ENCODE measurements around the gene TBC1D2B.
A peak's percentile ranks its signal among the peaks of the same experiment; 100 is the strongest.
"Not testable (repeated sequence)": the region's sequence is repeated elsewhere in the genome, so short reads cannot be mapped to it uniquely, and the experiment has no call there.

Gene TBC1D2B

DNA sequence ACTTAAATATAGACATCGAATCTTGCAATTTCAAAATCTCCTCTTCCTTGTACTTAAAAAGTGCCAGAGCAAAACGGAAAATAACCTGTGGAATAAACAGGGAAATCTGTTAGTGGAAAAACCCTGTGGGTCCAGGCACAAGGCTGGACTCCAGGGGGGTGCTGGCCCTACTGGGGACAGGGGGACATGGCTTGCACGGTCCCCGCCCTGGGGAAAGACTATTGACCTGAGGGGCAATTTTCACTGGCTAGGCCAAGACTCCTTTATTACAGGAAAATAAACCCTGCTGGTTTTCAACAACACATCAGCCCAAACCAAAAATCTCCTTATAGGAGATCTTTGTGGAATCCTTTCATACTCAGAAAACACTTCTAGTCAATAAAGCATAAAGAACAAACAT, 75.9 kb downstream of the TBC1D2B start:
- DNase-seq (ENCODE audit: low read depth), result no peak

GRCh38 chr15:78000927-78001249, 76.6 kb downstream of the TBC1D2B start:
- no peak for DNase-seq (ENCODE audit: low read depth)

DNA sequence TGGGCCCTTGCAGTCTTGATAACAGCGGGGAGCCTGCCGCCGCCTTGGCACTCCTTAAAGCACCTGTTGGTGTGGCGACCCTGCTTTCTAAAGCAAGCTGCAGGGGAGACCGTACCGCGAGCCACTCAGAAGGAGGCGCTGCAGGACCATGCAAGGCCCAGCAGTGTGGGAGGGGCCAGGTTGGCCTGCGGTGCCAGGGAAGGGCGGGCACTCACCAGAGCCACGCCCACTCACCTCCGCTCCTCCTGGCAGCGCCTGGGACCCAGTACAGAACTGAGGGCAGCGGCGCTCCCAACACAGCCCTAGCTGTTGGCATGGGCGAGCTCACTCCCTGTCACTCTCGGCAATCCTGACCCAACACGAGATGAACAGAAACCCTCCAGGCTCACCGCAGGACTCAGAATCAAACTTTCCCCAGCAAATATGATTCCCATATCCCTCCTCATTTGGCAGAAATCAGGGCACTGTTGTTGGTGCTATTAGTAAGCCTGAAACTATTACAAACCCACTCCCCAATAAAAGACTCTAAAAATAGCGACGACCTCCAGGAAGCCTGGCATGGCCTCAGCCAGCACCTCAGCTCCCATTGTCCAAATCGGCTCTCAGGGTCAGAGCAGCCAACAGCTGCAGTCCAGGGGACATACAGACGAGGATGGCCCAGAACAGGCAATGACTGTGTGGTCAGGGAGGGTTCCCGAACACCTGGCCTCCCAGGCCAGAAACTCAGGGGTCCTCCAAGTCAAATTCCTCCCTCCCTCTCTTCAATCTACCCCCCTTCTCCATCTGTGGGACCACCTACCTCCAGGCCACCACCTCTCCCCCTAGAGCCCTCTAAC, 77.2 kb downstream of the TBC1D2B start:
- peak; percentile 63 for DNase-seq (ENCODE audit: low read depth)

DNA sequence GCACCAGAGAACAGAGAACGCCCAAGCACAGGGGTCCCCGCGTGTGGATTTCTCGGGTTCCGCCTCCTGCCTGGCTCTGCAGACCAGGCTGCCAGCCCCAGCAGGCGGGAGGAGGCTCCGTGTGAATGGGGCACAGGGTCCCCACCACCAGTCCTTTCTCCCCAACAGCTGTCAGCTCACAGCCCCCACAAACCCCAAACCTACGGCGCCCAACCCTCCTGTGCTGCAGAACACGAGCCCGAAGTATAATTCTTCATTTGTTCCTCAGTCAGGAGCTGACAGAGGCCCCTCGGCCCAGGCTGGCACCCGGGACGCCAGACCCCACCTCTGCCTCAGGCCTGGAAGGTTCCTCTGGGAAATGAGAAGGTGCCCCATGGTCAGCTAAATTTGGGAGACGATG, 78.0 kb downstream of the TBC1D2B start:
- DNase-seq (ENCODE audit: low read depth), result no peak

DNA sequence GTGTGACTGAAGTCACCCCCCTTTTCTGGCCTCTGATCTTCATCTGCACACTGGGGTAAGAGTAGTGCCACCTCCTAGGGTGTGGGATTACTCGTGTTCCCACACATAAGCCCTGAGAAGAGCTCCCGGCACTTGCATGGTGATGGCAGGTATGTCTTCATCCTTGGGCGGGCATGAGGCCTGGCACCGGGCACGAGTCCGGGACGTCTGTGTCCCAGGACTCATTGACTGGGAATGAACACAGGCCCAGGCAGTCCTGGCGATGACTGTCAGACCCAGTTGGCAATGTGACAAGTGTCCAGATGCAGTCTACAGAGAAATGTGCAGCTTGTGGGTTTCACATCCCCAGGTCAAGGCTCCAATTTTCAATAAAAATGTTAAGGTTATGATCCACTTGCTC, 78.9 kb downstream of the TBC1D2B start:
- DNase-seq (ENCODE audit: low read depth), result no peak

DNA sequence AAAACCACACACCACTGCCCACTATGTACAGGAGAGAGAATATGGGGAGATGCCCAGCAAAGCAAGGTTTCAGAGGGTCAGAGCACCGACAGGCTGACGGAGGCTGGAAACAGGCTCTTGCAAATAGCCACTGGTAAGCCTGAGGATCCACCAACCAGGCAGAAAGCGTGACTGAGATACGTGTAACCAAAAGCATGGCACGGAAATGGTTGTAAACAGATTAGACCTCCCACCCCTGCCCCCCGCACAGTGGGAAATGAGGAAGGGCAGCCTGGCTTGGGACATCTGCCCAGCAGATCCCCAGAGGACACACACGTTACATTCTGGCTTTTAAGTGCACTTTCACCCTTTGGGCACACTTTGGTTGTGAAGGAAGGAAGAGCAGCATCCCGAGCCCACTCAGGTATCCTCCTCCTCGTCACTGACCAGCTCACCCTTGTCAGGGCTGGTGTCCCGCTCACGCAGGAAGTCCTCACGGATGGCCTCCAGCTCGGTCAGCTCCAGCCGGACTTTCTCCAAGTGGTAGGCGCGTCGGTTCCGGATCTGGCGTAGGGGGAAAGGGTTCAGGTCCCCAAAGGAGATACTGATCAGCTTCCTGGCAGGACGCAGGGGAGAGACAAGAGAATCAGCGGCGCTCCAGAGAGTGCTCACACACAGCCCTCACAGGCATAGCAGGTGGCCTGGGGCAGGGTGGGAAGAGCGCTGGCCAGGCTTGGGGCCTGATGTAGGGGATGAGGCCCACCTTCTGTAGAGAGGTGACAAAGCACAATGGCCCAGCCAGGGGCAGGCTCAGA, 79.6 kb downstream of the TBC1D2B start:
- DNase-seq (ENCODE audit: low read depth), result not testable (repeated sequence)

DNA sequence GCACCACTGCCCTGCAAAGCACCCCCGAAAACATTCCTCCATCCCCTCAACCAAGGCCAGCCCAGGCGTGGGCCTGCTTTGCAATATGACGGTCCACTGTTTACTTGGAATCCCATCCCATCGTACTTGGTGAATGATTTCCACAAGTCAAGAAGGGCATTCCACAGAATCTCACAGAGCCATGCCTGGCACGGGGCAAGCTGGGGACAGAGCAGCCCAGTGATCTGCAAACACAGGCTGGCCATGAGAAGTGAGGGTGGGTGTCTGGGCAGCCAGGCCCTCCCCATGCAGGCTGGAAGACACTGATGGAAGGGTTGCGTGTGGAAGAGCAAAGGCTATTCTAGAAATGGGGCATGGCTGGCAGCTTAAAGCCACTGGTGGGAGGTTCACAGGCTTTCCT, 80.3 kb downstream of the TBC1D2B start:
- DNase-seq (ENCODE audit: low read depth), result not testable (repeated sequence)

- not testable (repeated sequence) for DNase-seq (ENCODE audit: low read depth)
Observed at GRCh38 chr15:77996713-77997171, 80.8 kb downstream of the TBC1D2B start.

DNA sequence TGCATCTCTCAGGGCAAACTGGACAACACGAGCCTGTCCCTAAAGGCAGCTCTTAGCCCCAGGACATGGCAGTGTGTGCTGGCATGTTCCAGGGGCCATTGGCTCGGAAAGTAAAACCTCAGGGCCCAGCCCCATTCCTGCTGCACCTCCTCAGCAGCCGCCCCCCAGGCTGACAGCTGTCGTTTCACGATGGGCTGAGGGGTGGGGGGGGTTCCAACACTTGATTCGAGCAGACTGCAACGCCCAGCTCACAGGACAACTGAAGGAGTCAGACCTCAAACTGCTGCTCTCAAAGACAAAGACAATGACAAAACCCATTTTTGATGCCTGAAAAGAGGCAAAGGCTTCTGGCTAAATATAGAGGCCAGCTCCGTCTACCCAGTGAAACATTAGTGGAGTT, 81.3 kb downstream of the TBC1D2B start:
- DNase-seq (ENCODE audit: low read depth), result not testable (repeated sequence)

DNA sequence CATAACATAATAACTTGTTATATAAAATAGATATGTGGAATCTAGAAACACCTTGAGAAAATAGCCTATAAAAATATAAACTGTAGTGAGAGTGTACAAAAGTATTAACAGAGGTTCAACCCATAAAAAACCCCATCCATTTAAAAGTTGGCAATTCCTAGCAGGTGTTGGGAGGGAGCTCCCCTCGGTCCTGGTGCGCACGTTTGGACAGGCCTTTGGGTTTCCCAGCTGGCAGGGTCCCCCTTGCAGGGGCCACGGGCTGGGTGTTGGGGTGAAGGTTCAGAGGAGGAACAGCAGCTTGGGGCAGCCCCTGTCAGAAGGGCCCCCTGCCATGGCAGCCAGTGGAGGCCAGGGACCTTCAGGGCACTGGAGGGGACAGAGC, 82.0 kb downstream of the TBC1D2B start:
- DNase-seq (ENCODE audit: low read depth), result not testable (repeated sequence)

GRCh38 chr15:77994893-77995536, 82.5 kb downstream of the TBC1D2B start:
- peak; percentile 74 for DNase-seq (ENCODE audit: low read depth)

- DNase-seq (ENCODE audit: low read depth), result peak; percentile 83
Observed at GRCh38 chr15:77993970-77994693, 83.4 kb downstream of the TBC1D2B start.

GRCh38 chr15:77993374-77993911, 84.1 kb downstream of the TBC1D2B start:
- no peak for DNase-seq (ENCODE audit: low read depth)

GRCh38 chr15:77992356-77993222, 84.9 kb downstream of the TBC1D2B start:
- DNase-seq (ENCODE audit: low read depth), result no peak

- DNase-seq (ENCODE audit: low read depth), result peak; percentile 49
Observed at GRCh38 chr15:77991658-77992201, 85.8 kb downstream of the TBC1D2B start.

GRCh38 chr15:77991029-77991406, 86.5 kb downstream of the TBC1D2B start:
- DNase-seq (ENCODE audit: low read depth), result no peak

- no peak for DNase-seq (ENCODE audit: low read depth)
Observed at GRCh38 chr15:77989296-77990143, 88.0 kb downstream of the TBC1D2B start.

DNA sequence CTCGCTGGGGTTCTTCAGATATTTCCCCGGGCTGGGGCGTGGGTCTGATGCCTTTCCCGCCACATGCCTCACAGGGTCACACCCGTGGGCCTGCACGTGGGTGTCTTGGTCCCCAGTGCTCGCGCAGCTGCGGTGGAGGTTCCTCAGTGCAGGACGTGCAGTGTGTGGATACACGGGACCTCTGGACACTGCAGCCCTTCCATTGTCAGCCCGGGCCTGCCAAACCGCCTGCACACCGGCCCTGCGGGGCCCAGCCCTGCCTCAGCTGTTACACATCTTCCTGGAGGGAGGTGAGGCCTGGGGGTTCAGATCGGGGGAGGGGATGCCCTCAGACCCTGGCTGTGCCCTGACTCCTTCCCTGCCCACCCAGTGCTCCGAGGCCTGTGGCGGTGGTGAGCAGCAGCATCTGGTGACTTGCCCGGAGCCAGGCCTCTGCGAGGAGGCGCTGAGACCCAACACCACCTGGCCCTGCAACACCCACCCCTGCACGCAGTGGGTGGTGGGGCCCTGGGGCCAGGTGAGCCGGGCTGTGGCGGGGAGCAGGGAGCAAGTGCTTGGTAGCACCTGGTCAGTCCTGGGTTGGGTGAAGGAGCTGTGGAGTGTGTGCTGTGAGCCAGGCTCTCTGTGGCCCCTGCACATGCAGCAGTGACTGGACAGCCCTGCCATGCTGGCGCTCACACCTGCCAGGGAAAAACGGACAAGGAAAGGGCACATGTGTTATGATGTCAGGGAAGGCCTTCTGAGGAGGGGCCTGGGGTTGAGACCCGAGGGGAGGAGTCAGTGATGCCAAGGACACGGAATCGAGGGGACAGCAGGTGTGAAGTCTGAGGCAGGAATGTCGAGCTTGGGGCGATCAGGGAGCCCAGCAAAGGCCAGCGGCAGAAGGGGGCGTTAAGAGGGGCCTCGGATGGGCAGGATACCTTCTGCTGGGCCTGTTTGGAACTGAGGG, 88.9 kb downstream of the TBC1D2B start:
- no peak for DNase-seq (ENCODE audit: low read depth)
